HepG2 (cell line): ENCODE data around the gene ZNF207. TPM values are rescaled to one million over a fixed set of nuclear protein-coding genes. Genes with fewer than 3 reads are reported as not detected.
A peak's percentile ranks its signal among the peaks of the same experiment; 100 is the strongest.

Experiments used
- ARHGAP35 ChIP-seq: sonication (generic); formaldehyde crosslinking; IDR thresholded peaks from 2 replicates; pipeline ENCODE4 v1.9.0; 2022; ENCODE audit warnings: mild to moderate bottlenecking, inconsistent platforms, moderate library complexity, missing genetic modification reagents, borderline replicate concordance
- EP300 ChIP-seq, 3 experiments: sonication (generic) in 1 of 3; formaldehyde crosslinking in 1 of 3; IDR thresholded peaks; 2 replicates each; pipeline versions ENCODE4 v1.5.1 to v1.6.1; 2011 to 2020; ENCODE audit warnings: low read depth in 2 of 3, low read length in 2 of 3, borderline replicate concordance in 1 of 3, improper control_type of control experiment in 1 of 3, mild to moderate bottlenecking in 1 of 3, missing genetic modification reagents in 1 of 3, moderate library complexity in 1 of 3
- HNRNPL ChIP-seq: fragments of 200-400 bp; formaldehyde crosslinking; IDR thresholded peaks from 2 replicates; pipeline ENCODE4 v1.6.1; 2017; ENCODE audit warnings: mild to moderate bottlenecking, low read depth, low read length
- IKZF4 ChIP-seq: sonication (generic); formaldehyde crosslinking; IDR thresholded peaks from 2 replicates; pipeline ENCODE4 v1.5.1; 2020; ENCODE audit warnings: borderline replicate concordance, mild to moderate bottlenecking, low read depth, missing genetic modification reagents; ENCODE audit errors: not compliant biosample characterization
- NFYB ChIP-seq: sonication (generic); formaldehyde crosslinking; IDR thresholded peaks from 2 replicates; pipeline ENCODE4 v1.4.0; 2020; ENCODE audit warnings: missing genetic modification reagents
- NR2F2 ChIP-seq: IDR thresholded peaks from 2 replicates; pipeline ENCODE4 v1.6.1; 2012; ENCODE audit warnings: low read depth, inconsistent platforms, borderline replicate concordance
- ONECUT2 ChIP-seq: sonication (generic); formaldehyde crosslinking; IDR thresholded peaks from 2 replicates; pipeline ENCODE4 v1.4.0; 2020; ENCODE audit warnings: missing genetic modification reagents
- PCBP1 ChIP-seq: fragments of 200-400 bp; formaldehyde crosslinking; IDR thresholded peaks from 2 replicates; pipeline ENCODE4 v1.6.1; 2017; ENCODE audit warnings: mild to moderate bottlenecking, low read depth, low read length, borderline replicate concordance
- PHF8 ChIP-seq: sonication (generic); formaldehyde crosslinking; IDR thresholded peaks from 2 replicates; pipeline ENCODE4 v1.5.0; 2020; ENCODE audit warnings: missing genetic modification reagents
- SETDB1 ChIP-seq: sonication (generic); formaldehyde crosslinking; IDR thresholded peaks from 2 replicates; pipeline ENCODE4 v1.5.1; 2020; ENCODE audit warnings: missing genetic modification reagents, mild to moderate bottlenecking, borderline replicate concordance
- SP5 ChIP-seq: IDR thresholded peaks from 2 replicates; pipeline ENCODE4 v1.6.1; 2016; ENCODE audit warnings: low read depth, borderline replicate concordance
- TBX3 ChIP-seq: fragments of 450-650 bp; IDR thresholded peaks from 2 replicates; pipeline ENCODE4 v1.6.1; 2017; ENCODE audit warnings: antibody characterized with exemption, mild to moderate bottlenecking, inconsistent platforms, borderline replicate concordance
- ZBTB39 ChIP-seq: sonication (generic); formaldehyde crosslinking; IDR thresholded peaks from 2 replicates; pipeline ENCODE4 v1.5.0; 2020; ENCODE audit warnings: missing genetic modification reagents
- ZBTB4 ChIP-seq: sonication (generic); formaldehyde crosslinking; IDR thresholded peaks from 2 replicates; pipeline ENCODE4 v1.4.0; 2020; ENCODE audit warnings: missing genetic modification reagents, mild to moderate bottlenecking, borderline replicate concordance
- ZMYM2 ChIP-seq: sonication (generic); formaldehyde crosslinking; IDR thresholded peaks from 2 replicates; pipeline ENCODE4 v1.8.0; 2022; ENCODE audit warnings: mild to moderate bottlenecking, missing genetic modification reagents
- ZNF180 ChIP-seq: sonication (generic); formaldehyde crosslinking; IDR thresholded peaks from 2 replicates; pipeline ENCODE4 v1.4.0; 2020; ENCODE audit warnings: low read depth, missing genetic modification reagents, borderline replicate concordance
- ZNF652 ChIP-seq: IDR thresholded peaks from 2 replicates; pipeline ENCODE4 v1.6.1; 2016; ENCODE audit warnings: low read depth, borderline replicate concordance
- ZNF841 ChIP-seq: sonication (generic); formaldehyde crosslinking; IDR thresholded peaks from 2 replicates; pipeline ENCODE4 v1.8.1; 2023; ENCODE audit warnings: missing genetic modification reagents, borderline replicate concordance
- polyA plus RNA-seq, 8 experiments: library from polyadenylated mRNA; depleted of rRNA in 3 of 8; stranded (reverse) in 7 of 8; unstranded in 1 of 8; fragments of >200 nt; fragmentation: Illumina TruSeq in 4 of 8; extraction: Trizol in 4 of 8; gene quantifications; 2 replicates each; pipeline versions ENCODE4 v1.2.1 to v1.2.3, GENCODE V29; 2011 to 2016; ENCODE audit warnings: low read depth in 4 of 8, missing spikeins in 1 of 8, mixed read lengths in 1 of 8; ENCODE audit not compliant: insufficient read depth in 1 of 8
- total RNA-seq, 5 experiments: library from RNA; depleted of rRNA; stranded (reverse); fragments of >200 nt; fragmentation: Illumina TruSeq; extraction: Trizol; gene quantifications; 2 replicates each; pipeline ENCODE4 v1.2.3, GENCODE V29; 2016; ENCODE audit warnings: low read depth in 1 of 5
- TF ChIP-seq, protein P1 (sequence below): sonication (generic); formaldehyde crosslinking; IDR thresholded peaks from 2 replicates; pipeline ENCODE4 v1.4.0; 2020; ENCODE audit warnings: missing genetic modification reagents

ZNF207 gene
- total and polyA plus RNA-seq, 2 of the 13 experiments (the other 11 are each of a cell fraction or from before 2014, with no cell fraction given), result 150 to 164 TPM

DNA sequence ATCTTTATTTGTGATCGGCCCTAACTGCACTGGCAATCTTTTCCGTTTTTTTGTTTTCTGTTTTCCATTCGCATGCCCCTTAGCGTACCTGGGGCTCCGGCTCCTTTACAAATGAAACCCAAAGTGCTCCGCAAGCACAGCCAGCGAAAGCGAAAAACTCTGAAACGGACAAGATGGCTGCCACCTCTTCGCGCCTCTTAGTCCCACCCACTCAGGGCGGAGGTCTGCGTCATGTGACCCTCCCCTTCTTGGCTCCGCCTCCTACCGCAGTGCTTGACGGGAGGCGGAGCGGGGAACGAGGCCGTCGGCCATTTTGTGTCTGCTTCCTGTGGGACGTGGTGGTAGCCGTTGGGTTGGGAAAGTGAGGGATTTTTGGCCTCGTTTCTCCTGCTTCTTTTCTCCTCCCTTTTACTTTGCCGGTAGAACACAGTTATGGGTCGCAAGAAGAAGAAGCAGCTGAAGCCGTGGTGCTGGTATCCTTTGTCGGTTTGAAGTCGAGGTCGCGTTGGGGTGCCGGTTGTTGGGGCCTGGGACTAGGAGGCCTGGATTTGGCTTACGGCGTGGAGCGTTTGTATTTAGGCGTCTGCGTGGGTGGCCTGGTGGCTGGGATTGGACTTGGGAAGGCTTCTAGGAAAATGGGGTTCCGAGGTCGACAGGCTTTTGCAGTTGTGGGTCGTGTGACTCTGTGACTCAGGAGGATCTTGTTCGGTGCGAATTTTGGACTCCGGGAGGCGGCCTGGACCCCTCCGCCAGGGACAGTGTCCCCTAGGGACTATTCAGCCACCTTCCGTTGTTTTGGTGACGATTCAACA lies at the start of gene ZNF207 (continued):
- TF ChIP-seq SP5 (peak; percentile 70), ZNF180 (CRISPR knock-in tag) (no peak), ZBTB4 (peak; percentile 67; the same call in 1 of the 2 replicates), SETDB1 (CRISPR knock-in tag) (no peak), ZNF841 (CRISPR knock-in tag) (no peak), ARHGAP35 (CRISPR knock-in tag) (0 out of 2 replicates have a peak, but pooled peaks have one; percentile 29), PHF8 (CRISPR knock-in tag) (peak; percentile 95), HNRNPL (peak; percentile 59; the same call in 1 of the 2 replicates), IKZF4 (CRISPR knock-in tag) (peak; percentile 90), ZBTB39 (no peak), PCBP1 (0 out of 2 replicates have a peak, but pooled peaks have one; percentile 42), ONECUT2 (CRISPR knock-in tag) (no peak; the same call in 1 of the 2 replicates), NFYB (peak; percentile 60), ZMYM2 (CRISPR knock-in tag) (no peak), NR2F2 (peak; percentile 20; the same call in 1 of the 2 replicates), EP300 (IDR thresholded peaks at IDR 0.05; ENCODE audit: low read depth in 2 of 2, low read length in 2 of 2) (no peak), EP300 (CRISPR knock-in tag; IDR thresholded peaks at IDR 0.05; ENCODE audit: borderline replicate concordance) (no peak), TBX3 (peak; percentile 35; the same call in 1 of the 2 replicates), ZNF652 (CRISPR knock-in tag) (peak; percentile 39; the same call in 1 of the 2 replicates)
- TF ChIP-seq, protein P1, sequence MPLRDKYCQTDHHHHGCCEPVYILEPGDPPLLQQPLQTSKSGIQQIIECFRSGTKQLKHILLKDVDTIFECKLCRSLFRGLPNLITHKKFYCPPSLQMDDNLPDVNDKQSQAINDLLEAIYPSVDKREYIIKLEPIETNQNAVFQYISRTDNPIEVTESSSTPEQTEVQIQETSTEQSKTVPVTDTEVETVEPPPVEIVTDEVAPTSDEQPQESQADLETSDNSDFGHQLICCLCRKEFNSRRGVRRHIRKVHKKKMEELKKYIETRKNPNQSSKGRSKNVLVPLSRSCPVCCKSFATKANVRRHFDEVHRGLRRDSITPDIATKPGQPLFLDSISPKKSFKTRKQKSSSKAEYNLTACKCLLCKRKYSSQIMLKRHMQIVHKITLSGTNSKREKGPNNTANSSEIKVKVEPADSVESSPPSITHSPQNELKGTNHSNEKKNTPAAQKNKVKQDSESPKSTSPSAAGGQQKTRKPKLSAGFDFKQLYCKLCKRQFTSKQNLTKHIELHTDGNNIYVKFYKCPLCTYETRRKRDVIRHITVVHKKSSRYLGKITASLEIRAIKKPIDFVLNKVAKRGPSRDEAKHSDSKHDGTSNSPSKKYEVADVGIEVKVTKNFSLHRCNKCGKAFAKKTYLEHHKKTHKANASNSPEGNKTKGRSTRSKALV, result no peak
